Suppressor macrophage treated with lipopolysaccharide for 4 hours (primary cell): ENCODE data around the gene BEST2.
A peak's percentile ranks its signal among the peaks of the same experiment; 100 is the strongest.
"Not testable (repeated sequence)": the region's sequence is repeated elsewhere in the genome, so short reads cannot be mapped to it uniquely, and the experiment has no call there.

Experiments used
- DNase-seq: peaks from one replicate; pipeline ENCODE4 v3.0.0-alpha.2; 2020

BEST2 gene

DNA sequence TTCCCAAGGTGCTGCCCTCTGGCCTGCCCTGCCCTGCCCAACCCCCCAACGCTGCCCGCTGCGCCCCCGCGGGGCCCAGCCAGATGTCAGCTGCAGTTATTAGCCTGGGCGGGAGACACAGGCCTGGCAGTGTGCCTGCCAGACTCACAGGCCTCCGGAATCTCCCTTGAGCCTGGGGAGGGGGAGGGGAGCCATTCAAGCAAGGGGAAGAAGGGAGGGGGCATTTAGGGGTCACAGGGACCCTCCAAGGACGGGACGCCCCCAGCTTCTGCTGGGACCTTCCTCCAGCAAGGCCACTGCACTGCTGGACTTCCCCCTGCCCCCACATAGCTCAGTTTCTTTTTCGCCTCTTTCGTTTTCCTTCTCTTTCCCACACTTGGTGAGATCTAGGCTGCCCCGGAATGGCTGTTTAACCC is 37.1 kb downstream of the BEST2 start:
- DNase-seq = peak; percentile 97

DNA sequence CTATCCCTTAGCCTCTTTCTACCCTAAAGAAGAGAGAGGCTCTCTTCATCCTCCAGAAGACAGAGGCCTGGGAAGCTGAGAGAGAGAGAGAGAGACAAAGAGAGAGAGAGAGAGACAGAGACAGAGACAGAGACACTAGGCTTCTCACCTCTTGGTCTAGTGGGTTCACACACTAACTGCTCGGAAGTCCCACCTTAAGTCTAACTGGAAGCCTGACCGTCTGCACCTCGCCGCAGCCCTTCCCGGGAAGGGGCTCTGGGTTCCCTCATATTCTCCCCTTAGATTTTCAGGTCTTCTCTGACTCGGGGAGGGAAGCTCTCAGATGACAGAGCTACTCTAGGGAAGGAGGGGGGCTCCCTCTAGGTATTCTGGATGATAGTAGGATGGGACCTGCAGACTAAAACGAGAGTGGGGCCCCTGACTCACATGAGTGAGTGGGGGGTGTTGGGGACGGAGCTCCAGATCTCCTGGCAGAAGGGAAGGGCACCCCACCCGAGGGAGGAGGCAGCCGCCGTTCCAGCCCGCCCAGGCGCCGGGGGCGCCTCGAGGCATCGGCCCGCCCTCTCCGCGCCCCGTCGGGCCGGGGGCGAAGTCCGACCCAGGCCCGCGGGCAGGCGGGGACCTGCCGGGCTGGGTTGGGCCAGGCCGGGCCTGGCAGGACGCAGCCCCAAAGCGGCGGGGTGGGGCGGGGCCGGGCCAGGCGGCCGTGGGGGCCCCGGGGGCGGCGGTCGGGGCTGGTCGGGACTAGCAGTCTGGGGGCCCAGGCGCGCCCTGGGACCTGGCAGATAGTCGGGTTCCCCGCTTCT is 37.7 kb downstream of the BEST2 start:
- no peak for DNase-seq

DNA sequence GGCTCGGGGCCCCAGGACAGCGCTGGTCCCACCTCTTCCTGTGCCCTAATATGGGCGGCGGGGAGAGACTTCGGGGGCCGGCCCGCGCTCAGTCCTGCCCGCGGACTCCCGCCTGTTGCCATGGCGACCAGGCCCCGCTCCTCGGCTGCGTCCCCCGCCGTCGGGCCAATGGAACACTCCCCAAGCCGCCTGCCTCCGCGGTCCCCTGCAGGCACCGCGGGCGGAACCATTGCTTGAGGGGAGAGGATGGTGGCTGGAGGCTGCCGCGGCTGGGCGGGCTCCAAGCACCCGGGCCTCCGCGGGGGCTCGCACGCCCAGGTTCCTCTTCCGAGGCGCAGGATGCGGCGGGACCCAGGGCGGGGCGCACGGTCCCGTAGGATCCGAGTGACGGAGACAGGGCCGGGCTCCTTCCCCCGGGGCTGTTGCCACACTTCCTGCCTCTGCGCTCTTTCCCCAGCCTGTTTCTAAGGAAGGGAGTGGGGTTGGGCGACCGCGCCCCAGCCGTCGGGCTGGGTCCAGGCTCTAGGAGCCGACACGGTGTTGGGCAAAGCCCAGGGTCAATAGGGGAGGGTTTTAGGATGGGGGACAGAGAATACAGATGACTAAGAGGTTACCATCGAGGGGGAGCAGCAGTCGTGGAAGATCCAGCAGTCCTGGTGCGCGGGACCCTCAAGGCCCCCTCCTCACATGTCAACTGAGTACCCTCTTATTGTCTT is 38.5 kb downstream of the BEST2 start:
- peak; percentile 99 for DNase-seq

DNA sequence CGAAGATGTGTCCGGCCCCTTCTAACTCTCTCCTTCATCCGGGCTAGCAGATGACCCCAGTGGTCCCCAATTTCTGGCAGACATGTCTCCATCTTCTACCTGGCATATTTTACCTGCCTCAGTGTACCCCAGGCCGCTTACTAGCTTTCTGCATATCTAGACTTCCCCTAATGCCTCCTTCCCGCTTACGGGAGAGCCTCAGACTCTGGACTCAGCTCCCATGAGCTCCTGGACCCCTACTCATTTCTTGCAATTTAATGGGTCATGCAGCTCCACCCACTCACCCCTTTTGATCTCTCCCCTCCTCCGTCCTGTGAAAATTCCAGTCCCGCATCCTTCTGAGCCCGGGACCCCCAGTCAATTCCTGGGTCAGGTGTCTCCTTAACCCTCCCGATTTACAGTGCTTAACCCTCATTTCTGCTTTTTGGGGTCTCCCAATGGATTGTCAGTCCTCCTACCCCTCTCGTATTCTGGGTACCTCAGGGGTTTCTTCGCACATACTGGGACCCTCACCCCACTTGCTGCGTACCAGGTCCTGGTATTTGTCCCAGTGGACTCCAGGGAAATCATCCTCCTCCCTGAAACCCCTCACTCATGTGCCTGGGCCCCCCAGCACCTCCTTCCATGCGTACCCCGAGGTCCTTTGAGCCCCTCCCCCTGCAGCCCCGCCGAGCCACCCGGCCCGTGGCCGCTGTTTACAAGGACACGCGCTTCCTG is 39.2 kb downstream of the BEST2 start:
- DNase-seq = peak; percentile 42

DNA sequence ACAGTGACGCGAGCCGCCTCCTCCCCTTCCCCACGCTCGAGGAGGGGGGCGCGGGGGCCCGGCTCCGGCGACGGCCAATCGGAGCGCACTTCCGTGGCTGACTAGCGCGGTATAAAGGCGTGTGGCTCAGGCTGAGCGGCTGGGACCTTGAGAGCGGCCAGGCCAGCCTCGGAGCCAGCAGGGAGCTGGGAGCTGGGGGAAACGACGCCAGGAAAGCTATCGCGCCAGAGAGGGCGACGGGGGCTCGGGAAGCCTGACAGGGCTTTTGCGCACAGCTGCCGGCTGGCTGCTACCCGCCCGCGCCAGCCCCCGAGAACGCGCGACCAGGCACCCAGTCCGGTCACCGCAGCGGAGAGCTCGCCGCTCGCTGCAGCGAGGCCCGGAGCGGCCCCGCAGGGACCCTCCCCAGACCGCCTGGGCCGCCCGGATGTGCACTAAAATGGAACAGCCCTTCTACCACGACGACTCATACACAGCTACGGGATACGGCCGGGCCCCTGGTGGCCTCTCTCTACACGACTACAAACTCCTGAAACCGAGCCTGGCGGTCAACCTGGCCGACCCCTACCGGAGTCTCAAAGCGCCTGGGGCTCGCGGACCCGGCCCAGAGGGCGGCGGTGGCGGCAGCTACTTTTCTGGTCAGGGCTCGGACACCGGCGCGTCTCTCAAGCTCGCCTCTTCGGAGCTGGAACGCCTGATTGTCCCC is 39.9 kb downstream of the BEST2 start, which contains the start of gene JUNB:
Gene JUNB, plus strand, starts transcription at position 142 of the 706 bp plus-strand sequence. Its CDS starts 286 bp downstream, at position 428.
- DNase-seq = peak; percentile 100

DNA sequence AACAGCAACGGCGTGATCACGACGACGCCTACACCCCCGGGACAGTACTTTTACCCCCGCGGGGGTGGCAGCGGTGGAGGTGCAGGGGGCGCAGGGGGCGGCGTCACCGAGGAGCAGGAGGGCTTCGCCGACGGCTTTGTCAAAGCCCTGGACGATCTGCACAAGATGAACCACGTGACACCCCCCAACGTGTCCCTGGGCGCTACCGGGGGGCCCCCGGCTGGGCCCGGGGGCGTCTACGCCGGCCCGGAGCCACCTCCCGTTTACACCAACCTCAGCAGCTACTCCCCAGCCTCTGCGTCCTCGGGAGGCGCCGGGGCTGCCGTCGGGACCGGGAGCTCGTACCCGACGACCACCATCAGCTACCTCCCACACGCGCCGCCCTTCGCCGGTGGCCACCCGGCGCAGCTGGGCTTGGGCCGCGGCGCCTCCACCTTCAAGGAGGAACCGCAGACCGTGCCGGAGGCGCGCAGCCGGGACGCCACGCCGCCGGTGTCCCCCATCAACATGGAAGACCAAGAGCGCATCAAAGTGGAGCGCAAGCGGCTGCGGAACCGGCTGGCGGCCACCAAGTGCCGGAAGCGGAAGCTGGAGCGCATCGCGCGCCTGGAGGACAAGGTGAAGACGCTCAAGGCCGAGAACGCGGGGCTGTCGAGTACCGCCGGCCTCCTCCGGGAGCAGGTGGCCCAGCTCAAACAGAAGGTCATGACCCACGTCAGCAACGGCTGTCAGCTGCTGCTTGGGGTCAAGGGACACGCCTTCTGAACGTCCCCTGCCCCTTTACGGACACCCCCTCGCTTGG is 40.7 kb downstream of the BEST2 start:
- DNase-seq = peak; percentile 80

DNA sequence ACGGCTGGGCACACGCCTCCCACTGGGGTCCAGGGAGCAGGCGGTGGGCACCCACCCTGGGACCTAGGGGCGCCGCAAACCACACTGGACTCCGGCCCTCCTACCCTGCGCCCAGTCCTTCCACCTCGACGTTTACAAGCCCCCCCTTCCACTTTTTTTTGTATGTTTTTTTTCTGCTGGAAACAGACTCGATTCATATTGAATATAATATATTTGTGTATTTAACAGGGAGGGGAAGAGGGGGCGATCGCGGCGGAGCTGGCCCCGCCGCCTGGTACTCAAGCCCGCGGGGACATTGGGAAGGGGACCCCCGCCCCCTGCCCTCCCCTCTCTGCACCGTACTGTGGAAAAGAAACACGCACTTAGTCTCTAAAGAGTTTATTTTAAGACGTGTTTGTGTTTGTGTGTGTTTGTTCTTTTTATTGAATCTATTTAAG is 41.3 kb downstream of the BEST2 start:
- no peak for DNase-seq

DNA sequence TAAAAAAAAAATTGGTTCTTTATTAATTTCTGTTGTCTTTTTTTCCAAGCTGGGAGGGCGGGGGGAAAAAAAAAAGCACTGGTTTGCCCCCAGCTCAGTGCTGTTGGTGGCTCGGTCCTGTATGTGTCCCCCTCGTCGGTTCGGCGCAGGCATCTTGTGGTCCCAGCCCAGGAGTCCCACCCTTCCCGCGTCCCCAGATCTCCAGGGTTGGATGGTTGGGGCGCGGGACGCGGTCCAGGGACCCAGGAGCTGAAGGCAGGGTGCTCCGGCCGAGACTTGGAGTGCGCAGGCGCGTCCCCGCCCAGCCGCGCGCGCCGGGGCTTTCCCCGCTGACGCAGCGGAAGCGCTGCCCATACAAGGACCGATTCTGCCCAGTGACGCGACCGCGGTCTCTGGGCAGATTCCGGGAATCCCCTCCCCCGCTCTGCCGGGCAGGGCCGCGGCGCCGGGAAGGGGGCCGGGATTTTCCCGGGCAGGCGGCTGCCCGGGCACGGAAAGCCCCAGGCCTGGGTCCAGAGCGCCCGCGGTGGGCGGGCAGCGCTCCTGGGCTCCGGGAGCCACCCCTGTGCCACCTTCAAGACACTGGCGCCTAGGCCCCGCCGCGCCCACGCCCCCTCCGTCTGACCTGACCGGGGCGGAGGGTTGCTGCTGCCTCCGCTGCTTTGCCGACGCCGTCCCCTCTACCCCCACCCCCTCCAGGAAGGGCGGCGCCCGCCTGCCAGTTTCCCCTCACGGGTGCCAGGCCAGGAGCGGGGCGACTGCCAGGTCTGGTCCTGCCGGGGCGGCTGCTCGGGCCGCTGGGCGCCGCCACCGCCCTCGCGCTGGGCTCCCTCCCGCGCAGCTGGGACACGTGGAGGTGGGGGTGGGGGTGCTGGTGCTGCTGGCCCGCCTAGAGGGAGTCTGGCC is 42.0 kb downstream of the BEST2 start:
- peak; percentile 98 for DNase-seq

DNA sequence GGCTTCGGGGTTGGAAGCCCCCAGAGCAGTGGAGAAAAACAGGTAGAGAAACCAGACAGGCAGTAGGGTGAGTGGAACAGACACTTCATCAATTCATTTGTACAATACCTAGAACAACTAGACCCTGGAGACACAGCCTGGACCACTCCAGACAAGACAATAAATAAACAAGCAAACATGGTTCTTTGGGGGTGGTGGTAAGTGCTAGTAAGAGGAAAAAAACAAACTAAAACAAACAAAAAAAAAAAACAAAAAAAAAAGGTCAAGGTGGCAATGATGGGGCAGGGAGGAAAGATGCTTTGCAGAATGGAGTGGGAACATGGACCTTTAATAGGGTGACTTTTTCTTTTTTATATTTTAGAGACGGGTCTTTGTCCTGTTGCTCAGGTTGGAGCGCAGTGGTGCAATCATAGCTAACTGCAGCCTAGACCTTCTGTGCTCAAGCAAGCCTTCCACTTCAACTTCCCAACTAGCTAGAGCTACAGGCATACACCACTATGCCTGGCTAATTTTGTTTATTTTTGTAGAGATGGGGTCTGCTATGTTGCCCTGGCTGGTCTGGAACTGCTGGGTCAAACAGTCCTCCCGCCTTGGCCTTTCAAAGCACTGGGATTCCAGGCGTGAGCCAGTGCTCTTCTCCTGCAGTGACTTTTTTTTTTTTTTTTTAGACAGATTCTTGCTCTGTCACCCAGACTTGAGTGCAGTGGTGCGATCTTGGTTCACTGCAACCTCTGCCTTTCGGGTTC is 42.8 kb downstream of the BEST2 start:
- peak; percentile 40 for DNase-seq

DNA sequence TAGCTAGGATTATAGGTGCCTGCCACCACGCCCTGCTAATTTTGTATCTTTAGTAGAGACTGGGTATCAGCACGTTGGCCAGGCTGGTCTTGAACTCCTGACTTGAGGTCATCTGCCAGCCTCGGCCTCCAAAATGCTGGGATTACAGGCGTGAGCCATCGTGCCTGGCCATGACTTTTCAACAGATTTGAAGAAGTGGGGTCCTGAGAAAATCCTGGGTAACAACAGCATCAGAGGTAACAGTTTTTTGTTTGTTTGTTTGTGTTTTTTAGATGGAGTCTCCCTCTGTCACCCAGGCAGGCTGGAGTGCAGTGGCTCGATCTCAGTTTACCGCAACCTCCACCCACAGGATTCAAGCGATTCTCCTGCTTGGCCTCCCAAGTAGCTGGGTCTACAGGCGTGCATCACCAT is 43.4 kb downstream of the BEST2 start:
- peak; percentile 30 for DNase-seq

DNA sequence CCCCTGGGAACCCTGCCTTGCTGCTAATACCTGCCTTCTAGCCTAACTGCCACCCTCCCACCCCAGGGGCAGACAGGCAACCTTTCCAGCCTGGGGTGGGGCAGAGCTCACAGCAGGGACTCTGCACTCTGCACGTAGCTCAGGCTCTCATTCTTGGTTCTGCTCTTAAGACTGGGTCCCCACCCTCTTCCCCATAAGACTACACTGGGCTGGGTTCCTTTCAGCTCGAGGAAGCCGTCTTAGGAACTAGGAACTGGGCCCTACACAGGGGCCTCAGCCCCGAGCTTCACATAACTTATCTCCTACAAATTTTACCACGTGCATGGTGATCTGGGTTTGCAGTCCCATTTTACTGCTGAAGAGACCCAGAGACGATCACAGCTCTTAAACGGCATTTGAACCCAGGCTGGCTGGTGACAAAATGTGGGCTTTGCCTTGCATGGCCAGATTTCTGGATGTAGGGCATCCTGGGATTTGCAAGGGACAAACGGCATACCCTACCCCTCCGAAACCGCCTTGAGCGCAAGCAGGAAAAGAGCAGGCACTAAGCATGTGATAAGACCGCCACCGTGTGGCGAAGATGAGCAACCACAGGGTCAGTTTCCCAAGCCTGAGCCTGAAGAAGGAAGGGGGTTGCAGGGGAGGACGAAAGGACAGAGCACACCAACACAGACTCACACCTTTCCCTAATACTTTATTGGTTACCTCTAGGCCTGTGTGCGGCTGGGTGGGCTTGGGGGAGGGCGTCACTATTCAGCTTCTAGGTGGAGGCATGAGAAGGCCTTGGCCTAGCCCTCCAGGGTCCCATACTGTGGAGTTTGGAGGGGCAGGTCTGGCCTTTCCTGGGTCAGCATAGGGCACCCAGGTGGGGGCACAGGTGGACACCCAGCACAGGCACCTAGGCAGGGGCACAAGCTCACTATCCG is 44.8 kb downstream of the BEST2 start:
- peak; percentile 86 for DNase-seq

DNA sequence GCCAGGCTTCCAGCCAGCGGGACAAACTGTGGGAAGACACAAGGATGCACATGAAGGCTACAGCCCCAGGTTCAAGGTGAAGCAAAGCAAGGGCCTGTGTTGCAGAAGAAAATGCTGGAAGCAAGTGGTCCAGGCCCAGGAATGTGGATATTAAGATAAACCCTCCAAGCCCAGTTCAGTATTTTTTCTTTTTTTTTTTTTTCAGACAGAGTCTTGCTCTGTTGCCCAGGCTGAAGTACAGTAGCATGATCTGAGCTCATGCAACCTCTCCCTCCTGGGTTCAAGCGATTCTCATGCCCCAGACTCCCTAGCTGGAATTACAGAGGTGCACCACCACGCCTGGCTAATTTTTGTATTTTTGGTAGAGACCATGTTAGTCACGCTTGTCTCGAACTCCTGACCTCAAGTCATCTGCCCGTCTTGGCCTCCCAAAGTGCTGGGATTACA is 45.6 kb downstream of the BEST2 start:
- DNase-seq = no peak

DNA sequence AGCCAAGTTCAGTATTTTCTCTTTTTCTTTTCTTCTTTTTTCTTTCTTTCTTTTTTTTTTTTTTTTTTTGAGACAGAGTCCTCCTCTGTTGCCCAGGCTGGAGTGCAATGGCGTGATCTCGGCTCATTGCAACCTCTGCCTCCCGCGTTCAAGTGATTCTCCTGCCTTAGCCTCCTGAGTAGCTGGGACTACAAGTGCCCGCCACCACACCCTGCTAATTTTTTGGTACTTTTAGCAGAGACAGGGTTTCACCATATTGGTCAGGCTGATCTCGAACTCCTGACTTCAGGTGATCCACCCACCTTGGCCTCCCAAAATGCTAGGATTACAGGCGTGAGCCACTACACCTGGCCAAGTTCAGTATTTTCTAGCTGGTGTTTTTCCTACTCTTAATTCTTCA is 46.0 kb downstream of the BEST2 start:
- not testable (repeated sequence) for DNase-seq

DNA sequence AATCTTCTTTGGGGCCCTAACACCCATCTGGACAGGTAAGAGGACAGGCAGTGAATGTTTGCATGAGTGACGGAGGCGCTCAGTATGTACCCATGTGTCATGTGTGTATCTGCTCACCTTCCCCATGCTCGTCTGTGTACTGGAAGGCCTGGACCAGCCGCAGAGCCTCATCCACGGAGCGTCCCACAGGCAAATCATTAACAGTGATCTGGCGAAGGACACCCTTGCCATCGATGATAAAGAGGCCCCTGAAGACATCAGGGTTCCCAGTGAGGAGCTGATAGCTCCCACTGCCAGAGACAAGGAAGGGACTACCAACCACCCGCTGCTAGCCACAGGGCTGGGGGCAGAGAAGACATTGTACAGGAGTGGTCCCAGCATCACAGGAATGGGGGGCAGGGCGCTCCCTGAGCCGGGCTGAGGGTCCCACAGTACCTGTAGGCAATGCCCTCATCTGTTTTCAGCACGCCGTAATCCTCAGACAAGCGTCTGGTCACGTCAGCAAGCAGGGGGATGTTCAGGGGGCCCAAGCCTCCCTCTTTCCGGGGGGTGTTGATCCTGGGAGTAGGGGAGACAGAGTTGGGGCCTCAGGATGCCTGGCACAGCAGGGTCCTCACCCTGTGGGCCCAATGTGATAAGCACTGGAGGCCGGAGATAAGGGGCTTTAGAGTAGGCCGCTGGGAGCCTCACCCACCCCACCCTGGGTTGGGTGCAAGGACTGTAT is 48.3 kb downstream of the BEST2 start:
- no peak for DNase-seq

DNA sequence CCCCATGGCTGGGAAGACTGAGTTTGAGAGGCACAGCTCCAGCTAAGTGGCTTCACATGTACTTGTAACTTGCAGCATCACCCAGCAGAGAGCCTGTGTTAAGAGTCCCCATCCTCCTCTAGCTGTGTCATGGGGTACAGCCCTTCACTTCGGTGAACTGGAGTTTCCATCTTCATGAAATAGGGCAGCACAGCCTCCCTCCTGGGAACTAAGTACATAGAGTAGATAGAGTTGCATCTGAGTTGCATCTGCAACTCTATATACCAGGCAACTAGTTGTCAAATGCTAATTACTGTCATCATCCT is 48.8 kb downstream of the BEST2 start:
- DNase-seq = no peak

DNA sequence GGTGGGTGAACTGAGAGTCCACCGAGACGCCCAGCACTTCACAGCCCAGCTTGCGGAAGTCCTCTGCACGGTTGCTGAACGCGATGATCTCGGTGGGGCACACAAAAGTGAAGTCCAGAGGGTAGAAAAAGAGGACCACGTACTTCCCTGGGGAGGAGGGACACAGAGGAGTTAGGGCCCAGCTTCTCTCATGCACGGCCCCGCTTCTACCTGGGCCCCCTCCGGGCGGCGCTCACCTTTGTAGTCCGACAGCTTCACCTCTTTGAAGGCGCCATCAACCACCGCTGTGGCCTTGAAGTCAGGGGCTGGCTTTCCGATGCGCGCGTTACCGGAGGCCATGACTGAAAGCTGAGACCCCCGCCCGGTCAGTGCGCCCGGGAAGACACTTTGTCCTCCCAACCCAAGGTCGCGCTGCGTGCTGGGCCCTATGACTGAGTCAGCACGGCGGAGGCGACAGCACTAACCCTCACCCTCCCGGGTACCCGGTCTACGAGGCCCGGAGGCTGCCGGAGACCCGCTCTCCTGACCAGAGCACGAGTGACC is 49.4 kb downstream of the BEST2 start:
- DNase-seq = no peak

DNA sequence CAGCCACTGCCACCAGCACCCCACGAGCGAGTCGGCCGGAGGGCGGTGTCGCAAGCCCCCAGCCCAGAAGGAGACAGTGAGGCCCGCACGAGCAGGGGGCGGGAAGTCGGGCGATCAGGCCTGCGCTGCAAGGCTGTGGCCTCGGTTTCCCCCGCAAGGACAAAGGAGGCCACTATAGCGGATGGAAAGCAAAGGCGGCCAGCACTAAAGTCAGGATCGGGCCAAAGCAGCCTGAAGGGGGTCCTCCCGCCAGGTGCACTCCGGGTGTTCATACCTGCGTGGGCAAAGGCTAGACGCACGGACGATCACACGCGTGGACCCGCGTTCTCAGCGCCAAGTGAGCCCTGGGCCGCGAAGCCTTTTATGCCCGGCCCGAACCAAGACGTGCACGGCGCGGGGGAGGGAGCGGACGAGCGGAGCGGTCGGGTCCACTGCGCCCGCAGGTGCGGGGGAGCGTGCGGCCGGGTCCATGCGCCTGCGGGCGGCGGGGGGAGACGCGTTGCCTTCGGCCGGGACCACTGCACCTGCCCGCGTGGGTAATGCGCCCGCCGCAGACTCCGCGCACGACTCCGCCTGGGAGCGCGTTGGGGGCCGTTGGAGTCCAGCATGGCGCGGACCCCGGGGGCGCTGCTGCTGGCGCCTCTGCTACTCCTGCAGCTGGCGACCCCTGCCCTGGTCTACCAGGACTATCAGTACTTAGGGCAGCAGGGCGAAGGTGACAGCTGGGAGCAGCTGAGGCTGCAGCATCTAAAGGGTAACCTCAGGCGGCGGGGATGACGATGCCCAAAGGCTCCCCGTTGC is 50.1 kb downstream of the BEST2 start, which contains the start of the genes PRDX2 and THSD8:
Gene PRDX2, minus strand, starts transcription at position 335 of the 801 bp plus-strand sequence. CDS start 539 bp downstream, outside the sequence.
Gene THSD8, plus strand, starts transcription at position 604 of the 801 bp plus-strand sequence. Its CDS starts 3 bp downstream, at position 607.
- DNase-seq = no peak
